Fibroblast of mammary gland (primary cell): ENCODE measurements around the gene FBXW8.

Experiments
- DNase-seq: peaks from one replicate; pipeline ENCODE4 v3.0.0-alpha.2; 2010; ENCODE audit warnings: low read depth
- H3K4me3 ChIP-seq: 2 replicates; pipeline ENCODE4 v1.5.1; 2011; ENCODE audit warnings: low read depth, mild to moderate bottlenecking, low read length, moderate library complexity; ENCODE audit not compliant: control insufficient read depth
- CTCF ChIP-seq: conservative IDR thresholded peaks from 2 replicates; pipeline ENCODE4 v1.5.1; 2011; ENCODE audit warnings: low read depth, low read length, inconsistent platforms; ENCODE audit not compliant: control insufficient read depth, insufficient read depth

FBXW8 gene

GRCh38 chr12:117036046-117036445, 125.3 kb downstream of the FBXW8 start:
- H3K4me3 ChIP-seq: no peak overlapping the region
- TF ChIP-seq CTCF: no peak
- no peak for DNase-seq

- TF ChIP-seq CTCF: no peak
- no peak for DNase-seq
- no peak overlapping the region for H3K4me3 ChIP-seq
These were observed 125.8 kb downstream of the FBXW8 start for GRCh38 chr12:117036547-117036946.

GRCh38 chr12:117037289-117038022, 126.7 kb downstream of the FBXW8 start:
- no peak for DNase-seq
- TF ChIP-seq CTCF: no peak
- no peak overlapping the region for H3K4me3 ChIP-seq

- DNase-seq: no peak
- no peak overlapping the region for H3K4me3 ChIP-seq
- no peak for TF ChIP-seq CTCF
These were observed 127.4 kb downstream of the FBXW8 start for GRCh38 chr12:117038023-117038680.

GRCh38 chr12:117038919-117039318, 128.2 kb downstream of the FBXW8 start:
- DNase-seq: no peak
- no peak overlapping the region for H3K4me3 ChIP-seq
- TF ChIP-seq CTCF: no peak

- TF ChIP-seq CTCF: no peak
- DNase-seq: no peak
- H3K4me3 ChIP-seq: no peak overlapping the region
These were observed 129.2 kb downstream of the FBXW8 start for GRCh38 chr12:117039891-117040309.
